Embryonic facial prominence (tissue), 1 donor: ENCODE measurements around the gene AFF3.
"Not testable (repeated sequence)": the region's sequence is repeated elsewhere in the genome, so short reads cannot be mapped to it uniquely, and the experiment has no call there.

ENCODE experiments used
- DNase-seq: peaks from one replicate; pipeline ENCODE4 v3.0.0-alpha.2; 2016; ENCODE audit errors: extremely low spot score

The AFF3 gene

DNA sequence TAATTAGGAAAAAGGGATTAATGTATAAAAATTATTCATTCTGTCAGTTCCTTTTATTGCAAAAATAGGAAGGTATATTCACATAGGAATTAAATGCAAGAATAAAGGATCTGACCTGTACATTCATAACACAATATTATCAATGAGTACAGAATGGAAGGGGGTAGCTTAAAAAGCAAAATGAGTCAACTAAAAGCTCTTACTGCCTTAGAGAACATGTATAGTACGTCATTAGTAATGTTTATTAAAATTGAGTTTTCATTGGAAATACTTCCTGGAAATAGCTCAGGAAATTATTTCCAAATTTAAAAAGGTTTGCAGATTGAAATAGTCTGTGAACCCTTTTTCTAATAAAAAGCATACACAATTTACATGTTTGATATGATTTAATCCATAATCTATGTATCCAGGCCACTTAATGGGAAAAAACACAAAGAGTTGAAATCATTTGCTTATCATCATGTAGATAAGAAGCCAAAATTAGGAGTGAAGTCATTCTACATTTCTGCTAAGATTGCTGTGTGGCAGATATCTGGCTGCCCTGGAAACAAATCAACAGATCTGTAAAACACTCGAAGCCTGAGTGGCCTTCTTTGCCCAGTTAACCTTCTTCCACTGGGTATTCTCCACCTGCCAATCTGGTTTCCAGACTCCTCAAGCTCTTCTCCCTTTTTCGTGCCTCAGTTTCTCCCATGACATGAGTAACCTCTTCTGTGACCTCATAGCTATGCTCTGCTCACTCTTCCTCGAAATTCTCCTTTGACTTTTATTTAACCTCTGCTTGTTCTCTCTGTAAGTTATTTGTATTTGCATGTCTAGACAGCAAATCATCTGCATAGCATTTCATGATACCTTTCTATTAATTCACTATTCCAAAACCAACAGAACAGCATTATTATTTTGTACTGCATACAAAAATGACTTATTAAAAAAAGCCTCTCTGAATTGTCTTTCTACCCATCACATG lies 471.3 kb downstream of the AFF3 start:
- no peak for DNase-seq

DNA sequence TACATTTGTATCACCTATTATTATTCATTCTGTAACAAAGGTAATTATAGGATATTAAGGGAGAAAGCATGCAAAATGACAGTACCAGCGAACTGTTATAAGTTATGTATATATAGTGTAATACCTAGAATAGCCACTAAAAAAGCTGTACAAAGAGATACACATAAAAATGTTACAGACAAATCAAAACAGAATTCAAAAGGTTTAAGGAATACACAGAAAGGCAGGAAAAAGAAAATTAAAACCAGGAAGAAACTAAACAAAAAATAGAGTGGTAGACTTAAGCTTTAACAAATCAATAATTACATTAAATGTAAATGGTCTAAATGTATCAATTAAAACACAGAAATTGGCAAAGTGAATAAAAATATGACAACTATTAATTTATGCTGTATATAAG lies 476.1 kb downstream of the AFF3 start:
- no peak for DNase-seq

DNA sequence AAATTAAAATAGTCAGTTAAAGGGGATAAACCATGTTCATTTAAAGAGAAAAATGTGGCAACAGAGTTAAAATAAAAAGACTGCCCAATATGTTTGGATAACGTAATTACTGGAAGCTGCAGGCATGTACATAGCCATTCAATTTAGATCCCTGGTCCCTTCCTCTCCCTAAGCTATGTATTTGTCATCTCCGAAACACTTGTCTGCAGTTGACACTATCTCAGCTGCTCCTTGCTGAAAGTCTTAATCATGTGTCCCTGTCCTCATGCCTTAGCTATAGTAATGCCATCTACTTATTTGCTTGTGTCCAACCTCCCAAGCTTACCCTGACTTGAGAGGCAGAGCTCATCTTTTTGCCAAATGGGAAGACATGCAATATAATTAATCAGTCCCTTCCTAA lies 478.7 kb downstream of the AFF3 start:
- no peak for DNase-seq

DNA sequence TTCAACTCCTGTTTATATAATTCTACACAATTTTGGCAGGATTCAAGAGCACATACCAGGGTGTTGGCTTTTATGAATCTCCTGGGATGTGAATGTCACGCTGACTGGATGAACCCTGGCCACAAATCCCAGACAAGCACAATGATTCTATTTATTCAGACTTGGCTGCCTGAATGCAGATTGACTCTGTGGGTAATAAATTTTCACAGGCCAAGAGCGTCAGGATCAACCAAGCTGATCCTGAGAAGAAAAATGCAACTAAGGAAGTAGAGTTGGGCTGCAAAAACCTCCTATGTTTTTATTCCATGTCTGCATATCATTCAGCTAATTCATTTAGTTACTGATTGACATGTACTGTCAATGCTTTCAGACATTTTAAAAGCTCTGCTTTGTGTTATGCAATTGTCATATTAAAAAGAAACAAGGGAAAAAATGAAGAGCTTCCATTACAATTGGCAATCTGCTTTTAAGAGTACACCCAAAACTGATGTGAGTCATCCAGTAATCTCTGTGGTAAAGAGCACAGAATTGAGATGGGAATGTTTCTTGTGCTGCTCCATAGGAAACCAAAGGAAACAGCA lies 479.5 kb downstream of the AFF3 start:
- DNase-seq: peak; percentile 88

DNA sequence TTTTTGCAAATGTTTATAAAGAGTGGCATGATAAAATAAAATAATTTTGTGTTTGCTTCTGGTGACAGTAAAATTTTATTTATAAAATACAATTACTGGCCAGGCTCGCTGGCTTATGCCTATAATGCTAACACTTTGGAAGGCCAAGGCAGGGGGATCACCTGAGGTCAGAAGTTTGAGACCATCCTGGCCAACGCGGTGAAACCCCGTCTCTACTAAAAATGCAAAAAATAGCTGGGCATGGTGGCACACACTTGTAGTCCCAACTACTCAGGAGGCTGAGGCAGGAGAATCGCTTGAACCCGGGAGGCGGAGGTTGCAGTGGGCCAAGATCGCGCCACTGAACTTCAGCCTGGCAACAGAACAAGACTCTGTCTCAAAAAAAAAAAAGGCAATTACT lies 480.6 kb downstream of the AFF3 start:
- not testable (repeated sequence) for DNase-seq

DNA sequence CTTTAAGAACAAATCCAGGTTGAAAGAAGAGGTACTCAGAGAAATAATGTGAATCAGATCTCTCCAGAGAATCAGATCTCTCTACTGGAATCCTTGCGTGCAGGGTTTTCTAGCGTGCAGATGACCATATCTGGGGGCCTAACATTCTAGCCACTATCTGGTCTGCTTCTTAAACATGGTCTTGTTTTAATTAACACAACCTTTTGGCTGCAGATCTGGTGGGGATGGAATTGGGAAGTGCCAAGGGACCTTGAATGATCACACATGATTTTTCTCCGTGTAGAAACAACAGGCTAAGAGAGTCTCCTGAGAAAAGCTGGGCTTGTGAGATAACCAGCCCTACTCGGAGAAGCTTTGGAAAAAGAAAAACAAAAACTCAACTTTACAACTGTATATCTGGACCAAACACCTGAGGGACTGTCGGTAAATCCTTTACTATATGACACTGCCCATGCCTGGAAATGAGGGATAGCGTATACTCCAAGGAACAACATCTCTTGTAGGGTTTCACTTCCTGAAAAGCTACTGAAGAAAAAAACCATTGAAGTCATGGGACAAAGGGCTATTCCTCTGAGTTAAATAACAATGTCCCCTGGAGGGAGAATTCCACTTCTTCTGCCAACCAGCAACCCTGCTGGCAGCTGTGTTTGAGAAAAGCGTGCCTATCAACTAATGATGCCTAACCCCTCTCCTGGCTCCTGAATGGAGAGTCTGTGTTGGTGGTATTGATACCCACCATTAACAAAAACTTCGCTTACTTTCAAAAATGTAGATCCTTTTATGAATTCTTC lies 481.6 kb downstream of the AFF3 start:
- DNase-seq: no peak

DNA sequence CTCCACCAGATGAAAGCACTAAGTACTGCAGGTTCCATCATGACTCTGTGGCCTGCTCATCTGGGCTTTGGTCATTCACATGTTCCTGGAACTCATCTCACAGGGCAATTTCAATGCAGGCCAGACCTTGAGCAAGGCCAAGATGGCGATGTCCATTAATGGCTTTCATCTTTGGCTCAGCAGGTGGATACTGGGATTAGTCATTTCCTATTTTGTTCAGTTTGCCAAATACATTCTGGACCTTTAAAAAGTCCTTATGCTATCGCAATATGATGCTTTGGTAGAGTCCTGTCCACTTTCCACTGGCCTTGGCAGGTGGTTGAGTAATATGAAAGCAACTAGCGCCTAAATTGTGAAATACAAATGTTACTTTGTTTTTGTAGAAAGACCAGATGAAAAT lies 482.5 kb downstream of the AFF3 start:
- no peak for DNase-seq

DNA sequence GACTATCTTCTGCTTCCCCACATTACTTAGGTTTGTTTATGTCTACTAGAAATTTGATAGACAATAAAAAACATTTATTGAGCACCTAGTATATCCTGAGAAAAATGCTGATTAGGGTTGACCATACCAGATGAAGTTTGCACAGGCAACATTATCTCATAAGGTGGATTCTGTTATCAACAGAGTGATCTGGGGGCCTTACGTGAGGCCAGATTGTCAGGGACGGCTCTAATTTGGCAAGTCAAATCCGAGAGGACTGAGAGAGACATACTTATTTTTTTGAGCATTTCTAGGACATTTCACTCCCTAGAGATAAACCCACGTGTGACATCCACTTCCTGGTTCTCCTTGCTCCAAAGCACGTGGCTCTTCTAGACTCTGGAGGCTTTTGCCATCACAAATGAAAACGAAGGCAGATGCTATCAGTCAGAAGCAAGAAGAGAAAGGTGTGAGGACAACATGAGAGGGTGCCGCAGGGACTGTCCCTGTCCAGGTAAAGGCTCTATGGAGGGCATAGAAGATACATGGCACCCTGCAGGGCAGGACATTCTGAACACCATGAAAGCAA lies 484.6 kb downstream of the AFF3 start:
- no peak for DNase-seq

DNA sequence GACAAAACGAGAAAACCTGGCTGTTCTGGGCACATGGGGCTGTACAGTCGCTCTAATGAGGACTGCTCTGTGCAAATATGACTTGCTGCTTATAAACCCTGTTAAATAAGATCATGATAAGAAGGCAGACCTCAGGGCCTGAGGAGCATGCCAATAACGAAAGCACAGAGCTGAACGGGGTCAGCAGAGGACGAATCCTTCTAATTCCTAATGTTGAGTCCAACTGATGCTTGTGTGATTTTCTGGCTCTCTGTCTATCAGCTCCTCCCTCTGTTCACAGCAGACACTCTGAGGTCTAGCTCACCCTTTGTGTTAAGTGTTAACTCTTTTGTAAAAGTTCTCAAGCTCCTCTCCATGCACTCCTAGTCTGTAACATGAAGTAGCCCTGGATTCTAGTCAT lies 485.4 kb downstream of the AFF3 start:
- DNase-seq: no peak

DNA sequence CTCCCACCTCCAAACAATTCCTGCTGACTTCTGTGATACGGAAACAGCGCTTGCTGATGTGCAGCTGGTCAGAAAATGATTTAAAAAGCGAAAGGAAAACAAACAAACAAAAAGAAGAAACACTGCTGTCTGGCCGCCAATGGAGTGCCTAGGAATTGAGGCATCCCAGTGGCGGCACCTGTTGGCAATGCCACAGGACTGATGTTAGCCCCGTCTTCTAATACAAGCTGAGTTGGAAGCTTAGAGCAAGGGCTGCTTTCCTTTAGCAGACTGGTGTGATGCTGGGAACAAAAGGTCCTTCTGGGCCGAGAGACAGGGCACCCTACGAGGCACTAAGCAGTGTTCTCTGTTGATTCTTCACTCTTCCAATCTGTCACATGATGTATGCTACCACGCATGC lies 489.0 kb downstream of the AFF3 start:
- no peak for DNase-seq

DNA sequence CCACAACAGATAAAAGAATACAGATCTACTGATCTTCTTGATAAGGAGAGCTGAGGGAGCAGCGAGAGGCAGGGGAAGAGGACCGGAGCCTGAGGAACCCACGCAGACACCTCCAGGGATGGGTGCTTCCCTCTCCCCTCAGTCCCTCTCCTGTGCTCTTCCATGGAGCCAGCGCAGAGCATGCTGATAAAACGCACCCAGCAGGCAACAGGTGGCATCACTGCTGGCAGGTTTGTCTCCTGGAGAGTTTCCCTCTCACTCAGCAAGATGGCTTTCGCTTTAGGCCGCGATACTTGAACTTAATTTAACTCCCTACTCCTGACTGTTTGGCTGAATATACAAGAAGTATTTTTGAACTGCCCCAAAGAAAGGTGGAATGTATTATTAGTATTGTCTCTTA lies 489.5 kb downstream of the AFF3 start:
- DNase-seq: no peak

DNA sequence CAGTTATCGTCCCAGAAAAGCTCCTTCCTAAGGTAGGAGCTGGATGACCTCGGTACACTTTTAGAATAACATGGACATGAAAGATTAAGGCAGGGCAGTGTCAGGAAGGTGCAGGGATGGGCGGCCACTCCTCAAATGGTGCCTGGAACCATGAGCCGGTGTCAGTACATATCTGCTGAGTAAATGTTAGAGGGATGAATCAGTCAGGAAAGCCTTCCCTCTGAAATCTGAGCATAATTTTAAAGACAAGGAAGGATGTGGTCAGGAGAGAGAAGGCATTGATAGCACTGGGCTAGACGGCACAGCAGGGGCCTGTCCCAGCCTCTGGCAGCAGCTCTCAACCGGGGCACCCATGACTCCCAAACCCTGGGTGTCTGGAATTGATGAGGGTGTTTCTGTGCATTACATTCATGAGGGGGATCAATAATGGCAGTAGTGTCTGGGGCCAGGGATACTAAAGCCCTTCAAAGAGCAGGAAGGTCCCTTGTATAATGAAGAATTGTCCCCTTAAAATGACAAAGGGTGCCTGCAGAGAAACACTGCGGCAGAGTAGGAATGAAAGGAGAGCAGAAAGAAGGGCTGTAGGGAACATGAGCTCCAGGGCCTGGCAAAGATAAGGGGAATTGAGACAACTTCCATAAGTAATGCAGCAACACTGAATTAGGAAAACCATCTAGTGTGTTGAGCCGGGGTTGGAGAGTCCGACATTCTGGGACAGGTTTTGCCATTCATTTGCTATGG lies 490.3 kb downstream of the AFF3 start:
- DNase-seq: no peak

DNA sequence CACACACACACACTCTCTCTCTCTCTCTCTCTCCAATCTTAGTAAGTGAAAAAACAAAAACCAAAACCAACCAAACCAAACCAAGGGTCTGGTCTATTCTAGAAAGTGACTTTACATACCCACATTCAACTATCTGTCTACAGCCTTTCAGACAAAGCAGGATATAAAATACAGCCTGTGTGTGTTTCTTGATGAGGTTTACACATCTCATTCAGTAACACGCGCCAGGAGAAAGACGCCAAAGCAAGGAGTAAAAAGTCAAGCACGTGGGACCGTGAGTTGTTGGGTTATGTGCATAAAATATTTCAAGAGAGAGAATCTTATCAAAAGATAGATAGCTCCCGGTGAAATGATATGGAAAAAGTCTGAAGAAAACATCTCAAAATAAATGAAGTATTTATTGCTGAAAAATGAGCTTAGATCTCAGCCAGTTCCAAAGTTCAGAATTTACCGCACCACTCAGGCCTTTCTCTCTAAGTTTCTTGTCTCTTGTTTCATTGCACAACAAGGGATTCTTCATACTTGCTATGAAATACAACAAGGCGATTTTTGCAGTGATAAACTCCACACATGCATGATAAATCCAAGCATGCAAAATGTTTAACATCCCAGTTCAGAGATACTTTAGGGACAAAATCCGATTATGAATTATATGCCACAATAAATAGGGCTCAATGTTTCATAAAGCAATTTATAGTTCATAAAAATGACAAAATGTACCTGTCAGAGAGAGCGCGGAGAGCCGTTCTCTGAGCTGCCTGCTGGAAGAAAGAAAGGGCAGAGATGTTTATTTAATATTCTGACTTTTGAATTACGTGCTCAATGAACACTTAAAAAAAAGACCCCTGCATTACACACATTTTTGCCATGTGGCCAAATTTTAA lies 493.2 kb downstream of the AFF3 start:
- DNase-seq: no peak

DNA sequence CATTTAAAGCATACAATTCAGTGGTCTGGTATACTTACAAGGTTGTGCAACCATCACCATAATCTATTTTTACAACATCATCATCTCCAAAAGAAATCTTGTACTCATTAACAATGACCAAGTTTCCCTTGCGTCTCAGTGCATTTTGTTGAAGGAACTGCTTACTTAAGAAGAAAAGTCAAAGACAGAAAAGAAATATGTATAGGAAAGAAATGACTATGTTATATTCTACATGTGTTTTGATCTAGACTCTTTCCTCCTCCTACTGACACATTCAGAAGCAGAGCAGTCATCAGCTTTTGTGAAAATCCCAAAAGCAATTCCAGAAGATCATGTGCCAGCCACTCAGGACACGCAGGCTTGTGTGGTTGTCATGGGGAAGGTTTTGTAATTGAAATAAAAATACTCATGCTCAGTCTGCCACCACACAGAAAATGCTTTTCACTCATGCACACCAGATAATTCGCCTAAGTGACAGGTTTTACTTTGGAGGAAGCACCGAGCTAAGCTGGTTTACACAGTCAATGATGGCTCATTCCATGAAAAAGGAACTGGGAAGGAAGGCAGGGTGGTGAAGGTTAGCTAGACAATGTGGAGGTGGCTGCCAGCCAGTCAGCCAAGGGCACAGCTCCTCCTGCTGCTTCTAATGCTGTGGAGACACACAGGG lies 494.1 kb downstream of the AFF3 start:
- DNase-seq: no peak

DNA sequence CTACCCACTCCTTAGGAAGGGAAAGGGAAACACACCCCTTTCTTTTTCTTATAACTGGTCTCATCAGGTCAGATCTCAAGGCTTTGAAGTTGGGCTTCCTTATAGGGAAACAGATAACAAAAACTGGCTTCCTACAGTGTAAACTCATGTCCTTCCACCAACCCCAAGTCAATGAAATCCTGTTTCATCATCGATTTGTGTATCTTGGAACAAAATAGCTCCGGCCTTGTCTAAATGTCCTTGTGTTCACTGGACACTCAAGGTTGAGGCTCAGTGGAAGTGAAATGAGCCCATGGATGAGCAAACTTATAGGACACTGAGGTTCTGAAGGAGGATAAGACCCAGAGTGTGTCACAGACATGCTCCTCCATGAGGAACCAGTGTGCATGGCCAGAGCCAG lies 496.4 kb downstream of the AFF3 start:
- DNase-seq: no peak

DNA sequence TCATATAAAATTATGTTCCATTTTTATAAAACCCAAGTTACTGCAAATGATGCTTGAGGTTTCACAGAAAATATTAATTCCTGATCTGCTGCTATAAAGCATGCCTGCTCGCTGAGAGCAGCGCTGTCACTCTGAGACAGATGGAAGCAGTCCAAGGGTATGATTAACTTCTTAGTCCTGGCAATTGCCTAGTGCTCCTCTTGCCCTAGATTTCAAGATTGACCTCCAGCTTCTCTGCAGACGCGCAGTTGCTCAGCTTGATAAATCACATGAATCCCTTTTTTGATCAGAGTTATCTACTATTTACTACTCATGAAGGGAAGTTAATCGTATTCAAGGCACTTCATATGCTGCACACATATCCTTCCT lies 498.0 kb downstream of the AFF3 start:
- DNase-seq: no peak

DNA sequence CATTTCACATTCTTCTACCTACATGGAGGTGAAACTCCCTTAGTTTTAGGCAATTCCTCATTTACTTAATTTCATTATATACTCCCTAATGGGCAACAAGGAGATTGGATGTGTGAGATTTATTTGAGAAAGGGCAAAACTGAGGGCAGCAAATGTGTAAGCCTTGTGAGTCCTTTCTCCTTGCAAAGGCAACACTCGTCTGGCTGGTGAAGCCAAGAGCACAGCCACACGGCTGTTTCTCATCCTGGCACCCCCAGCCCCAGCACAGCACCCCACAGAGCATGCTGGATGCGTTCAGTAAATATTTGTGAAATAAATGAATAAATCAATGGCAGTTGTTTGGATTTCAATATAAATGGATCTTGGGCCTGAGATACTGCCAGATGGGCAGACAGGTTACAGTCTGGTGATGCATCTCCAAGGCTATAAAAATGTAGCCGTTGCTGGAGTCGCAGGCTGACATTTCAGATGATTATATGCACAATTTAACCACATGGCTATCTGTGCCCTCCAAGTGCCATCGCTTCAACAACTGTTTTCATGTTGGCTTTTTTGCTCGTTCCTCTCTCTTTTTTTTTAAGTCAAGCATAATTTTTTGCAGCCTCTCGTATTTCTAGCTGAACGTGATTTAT lies 498.5 kb downstream of the AFF3 start:
- no peak for DNase-seq

DNA sequence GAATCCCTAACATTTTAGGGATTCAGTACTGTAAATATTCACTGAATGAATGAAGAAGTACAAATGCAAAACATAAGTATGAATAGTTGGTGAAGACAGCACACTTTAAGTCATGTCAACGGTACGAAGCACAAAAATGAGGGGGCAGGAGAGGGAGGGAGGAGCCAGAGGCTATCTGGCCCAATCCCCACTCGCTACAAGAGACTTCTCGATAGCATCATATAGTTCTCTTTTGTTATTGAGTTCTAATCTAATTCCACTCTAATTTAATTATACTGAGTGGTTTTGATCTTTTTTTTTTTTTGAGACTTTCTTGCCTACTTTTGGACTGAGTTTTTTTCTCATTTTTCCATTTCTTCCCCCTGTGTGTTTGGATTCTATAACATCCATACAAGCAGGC lies 500.4 kb downstream of the AFF3 start:
- no peak for DNase-seq

DNA sequence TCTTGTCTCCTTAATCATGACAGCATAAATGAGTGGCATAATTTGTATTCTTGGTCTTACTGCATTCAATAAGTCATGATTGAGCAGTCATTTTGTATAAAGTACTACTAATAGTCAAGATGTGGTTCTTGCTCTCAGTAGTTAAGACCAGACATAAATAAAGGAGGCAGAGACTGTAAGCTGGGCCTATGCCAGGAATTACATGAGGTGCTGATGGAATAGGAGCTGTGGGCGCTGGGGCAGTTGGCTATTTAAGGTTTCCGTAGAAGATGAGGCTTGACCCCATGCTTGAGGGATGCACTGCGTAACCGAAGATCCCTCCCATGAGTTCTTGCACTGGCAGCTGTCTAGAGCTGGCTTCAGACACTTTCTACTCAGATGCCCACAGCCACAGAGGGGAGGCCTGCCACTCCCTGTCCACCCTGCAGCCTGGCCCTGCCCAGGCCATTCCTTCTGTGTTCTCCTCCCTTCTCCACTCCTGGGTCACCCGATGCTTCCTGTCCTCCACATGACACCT lies 501.7 kb downstream of the AFF3 start:
- no peak for DNase-seq
